HepG2 (cell line): ENCODE data around the gene OST4. TPM values are rescaled to one million over a fixed set of nuclear protein-coding genes. Genes with fewer than 3 reads are reported as not detected.

Experiments used
- HNRNPLL ChIP-seq: fragments of 200-400 bp; formaldehyde crosslinking; IDR thresholded peaks from 2 replicates; pipeline ENCODE4 v1.6.1; 2017; ENCODE audit warnings: mild to moderate bottlenecking, low read depth, low read length; ENCODE audit not compliant: poor library complexity, severe bottlenecking
- KMT2B ChIP-seq: IDR thresholded peaks from 2 replicates; pipeline ENCODE4 v1.6.1; 2016; ENCODE audit warnings: missing genetic modification reagents, missing compliant biosample characterization
- MEIS2 ChIP-seq: sonication (generic); formaldehyde crosslinking; IDR thresholded peaks from 2 replicates; pipeline ENCODE4 v1.9.0; 2021; ENCODE audit warnings: mild to moderate bottlenecking, missing genetic modification reagents
- NR2C2 ChIP-seq: sonication (generic); formaldehyde crosslinking; IDR thresholded peaks from 2 replicates; pipeline ENCODE4 v1.4.0; 2020; ENCODE audit warnings: missing genetic modification reagents, mild to moderate bottlenecking, moderate library complexity, borderline replicate concordance
- SRSF9 ChIP-seq: fragments of 200-400 bp; formaldehyde crosslinking; IDR thresholded peaks from 2 replicates; pipeline ENCODE4 v1.6.1; 2018; ENCODE audit warnings: borderline replicate concordance, mild to moderate bottlenecking, low read depth, low read length; ENCODE audit not compliant: insufficient read depth, poor library complexity, severe bottlenecking
- TBX3 ChIP-seq: fragments of 450-650 bp; IDR thresholded peaks from 2 replicates; pipeline ENCODE4 v1.6.1; 2017; ENCODE audit warnings: antibody characterized with exemption, mild to moderate bottlenecking, inconsistent platforms, borderline replicate concordance
- ZNF432 ChIP-seq: sonication (generic); formaldehyde crosslinking; IDR thresholded peaks from 2 replicates; pipeline ENCODE4 v1.5.0; 2020; ENCODE audit warnings: missing genetic modification reagents, mild to moderate bottlenecking, borderline replicate concordance
- ZNF446 ChIP-seq: sonication (generic); formaldehyde crosslinking; IDR thresholded peaks from 2 replicates; pipeline ENCODE4 v1.5.0; 2020; ENCODE audit warnings: mild to moderate bottlenecking, missing genetic modification reagents
- ZNF709 ChIP-seq: sonication (generic); formaldehyde crosslinking; IDR thresholded peaks from 2 replicates; pipeline ENCODE4 v1.5.0; 2020; ENCODE audit warnings: mild to moderate bottlenecking, missing genetic modification reagents
- ZNF724P ChIP-seq: sonication (generic); formaldehyde crosslinking; IDR thresholded peaks from 2 replicates; pipeline ENCODE4 v1.8.0; 2022; ENCODE audit warnings: missing genetic modification reagents, borderline replicate concordance
- ZNF766 ChIP-seq: sonication (generic); formaldehyde crosslinking; IDR thresholded peaks from 2 replicates; pipeline ENCODE4 v1.5.0; 2020; ENCODE audit warnings: missing genetic modification reagents, borderline replicate concordance
- ZNF777 ChIP-seq: sonication (generic); formaldehyde crosslinking; IDR thresholded peaks from 2 replicates; pipeline ENCODE4 v1.4.0; 2020; ENCODE audit warnings: missing genetic modification reagents
- polyA plus RNA-seq, 8 experiments: library from polyadenylated mRNA; depleted of rRNA in 3 of 8; stranded (reverse) in 7 of 8; unstranded in 1 of 8; fragments of >200 nt; fragmentation: Illumina TruSeq in 4 of 8; extraction: Trizol in 4 of 8; gene quantifications; 2 replicates each; pipeline versions ENCODE4 v1.2.1 to v1.2.3, GENCODE V29; 2011 to 2016; ENCODE audit warnings: low read depth in 4 of 8, missing spikeins in 1 of 8, mixed read lengths in 1 of 8; ENCODE audit not compliant: insufficient read depth in 1 of 8
- total RNA-seq, 5 experiments: library from RNA; depleted of rRNA; stranded (reverse); fragments of >200 nt; fragmentation: Illumina TruSeq; extraction: Trizol; gene quantifications; 2 replicates each; pipeline ENCODE4 v1.2.3, GENCODE V29; 2016; ENCODE audit warnings: low read depth in 1 of 5
- TF ChIP-seq, protein P1 (sequence below): sonication (generic); formaldehyde crosslinking; IDR thresholded peaks from 2 replicates; pipeline ENCODE4 v1.8.0; 2022; ENCODE audit warnings: missing genetic modification reagents, mild to moderate bottlenecking, moderate library complexity, borderline replicate concordance
- TF ChIP-seq, protein P2 (sequence below): sonication (generic); formaldehyde crosslinking; IDR thresholded peaks from 2 replicates; pipeline ENCODE4 v1.5.0; 2020; ENCODE audit warnings: mild to moderate bottlenecking, missing genetic modification reagents
- TF ChIP-seq, protein P3 (sequence below): sonication (generic); formaldehyde crosslinking; IDR thresholded peaks from 2 replicates; pipeline ENCODE4 v1.4.0; 2020; ENCODE audit warnings: mild to moderate bottlenecking, missing genetic modification reagents
- TF ChIP-seq, protein P4 (sequence below): sonication (generic); formaldehyde crosslinking; IDR thresholded peaks from 2 replicates; pipeline ENCODE4 v1.5.1; 2020; ENCODE audit warnings: missing genetic modification reagents, mild to moderate bottlenecking, borderline replicate concordance
- TF ChIP-seq, protein P5 (sequence below), 2 experiments: fragments of 450-650 bp in 1 of 2; sonication (generic) in 1 of 2; formaldehyde crosslinking; IDR thresholded peaks; 2 replicates each; pipeline versions ENCODE4 v1.5.0 to v1.8.0; 2020 to 2022; ENCODE audit warnings: mild to moderate bottlenecking in 1 of 2, missing genetic modification reagents in 1 of 2

Gene OST4
- total and polyA plus RNA-seq, 2 of the 13 experiments (the other 11 are each of a cell fraction or from before 2014, with no cell fraction given), result 498 to 584 TPM

DNA sequence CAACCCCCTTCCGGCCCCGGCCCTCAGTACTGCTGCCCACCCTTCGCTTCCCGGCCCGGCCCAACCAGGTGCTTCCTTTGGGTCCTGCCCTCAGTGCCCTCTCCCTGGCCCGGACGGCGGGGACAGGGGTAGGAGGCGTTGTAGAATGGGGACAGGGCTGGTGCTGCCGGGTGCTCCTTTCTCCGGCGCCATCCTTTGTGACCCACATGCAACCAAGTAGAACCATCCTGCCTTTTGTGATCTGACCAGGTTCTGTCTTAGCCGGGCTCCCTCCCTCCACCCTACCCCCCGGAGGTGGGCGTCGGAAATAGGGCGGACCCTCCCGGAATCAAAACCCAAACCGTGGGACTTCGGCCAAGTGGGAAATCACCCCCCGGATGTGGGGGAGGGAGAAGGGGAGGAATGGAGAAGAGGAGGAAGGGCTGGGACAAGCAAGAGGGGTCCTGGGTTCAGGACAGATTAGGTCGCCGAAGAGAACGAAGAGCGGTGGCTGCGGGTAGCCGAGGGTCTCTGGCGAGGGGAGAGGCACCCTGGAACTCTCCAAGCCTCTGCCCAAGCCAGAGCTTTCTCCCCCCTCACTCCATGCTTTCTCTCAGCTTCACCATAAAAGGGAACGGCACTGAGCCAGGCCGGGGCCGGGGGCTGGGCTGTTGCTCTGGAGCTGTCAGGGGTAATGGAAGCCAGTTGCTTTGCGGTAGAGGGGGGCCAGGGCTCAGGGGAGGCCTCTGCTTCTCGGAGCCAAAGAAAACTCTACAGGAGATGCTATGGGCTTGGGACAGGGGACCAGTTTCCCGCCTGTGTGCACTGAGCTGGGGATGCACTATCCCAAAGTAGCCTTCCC lies 756 bp upstream of the OST4 start (continued):
- TF ChIP-seq, protein P1, sequence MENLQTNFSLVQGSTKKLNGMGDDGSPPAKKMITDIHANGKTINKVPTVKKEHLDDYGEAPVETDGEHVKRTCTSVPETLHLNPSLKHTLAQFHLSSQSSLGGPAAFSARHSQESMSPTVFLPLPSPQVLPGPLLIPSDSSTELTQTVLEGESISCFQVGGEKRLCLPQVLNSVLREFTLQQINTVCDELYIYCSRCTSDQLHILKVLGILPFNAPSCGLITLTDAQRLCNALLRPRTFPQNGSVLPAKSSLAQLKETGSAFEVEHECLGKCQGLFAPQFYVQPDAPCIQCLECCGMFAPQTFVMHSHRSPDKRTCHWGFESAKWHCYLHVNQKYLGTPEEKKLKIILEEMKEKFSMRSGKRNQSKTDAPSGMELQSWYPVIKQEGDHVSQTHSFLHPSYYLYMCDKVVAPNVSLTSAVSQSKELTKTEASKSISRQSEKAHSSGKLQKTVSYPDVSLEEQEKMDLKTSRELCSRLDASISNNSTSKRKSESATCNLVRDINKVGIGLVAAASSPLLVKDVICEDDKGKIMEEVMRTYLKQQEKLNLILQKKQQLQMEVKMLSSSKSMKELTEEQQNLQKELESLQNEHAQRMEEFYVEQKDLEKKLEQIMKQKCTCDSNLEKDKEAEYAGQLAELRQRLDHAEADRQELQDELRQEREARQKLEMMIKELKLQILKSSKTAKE, result no peak; the same call in 1 of the 2 replicates
- no peak for TF ChIP-seq ZNF446 (CRISPR knock-in tag)
- TF ChIP-seq, protein P2, sequence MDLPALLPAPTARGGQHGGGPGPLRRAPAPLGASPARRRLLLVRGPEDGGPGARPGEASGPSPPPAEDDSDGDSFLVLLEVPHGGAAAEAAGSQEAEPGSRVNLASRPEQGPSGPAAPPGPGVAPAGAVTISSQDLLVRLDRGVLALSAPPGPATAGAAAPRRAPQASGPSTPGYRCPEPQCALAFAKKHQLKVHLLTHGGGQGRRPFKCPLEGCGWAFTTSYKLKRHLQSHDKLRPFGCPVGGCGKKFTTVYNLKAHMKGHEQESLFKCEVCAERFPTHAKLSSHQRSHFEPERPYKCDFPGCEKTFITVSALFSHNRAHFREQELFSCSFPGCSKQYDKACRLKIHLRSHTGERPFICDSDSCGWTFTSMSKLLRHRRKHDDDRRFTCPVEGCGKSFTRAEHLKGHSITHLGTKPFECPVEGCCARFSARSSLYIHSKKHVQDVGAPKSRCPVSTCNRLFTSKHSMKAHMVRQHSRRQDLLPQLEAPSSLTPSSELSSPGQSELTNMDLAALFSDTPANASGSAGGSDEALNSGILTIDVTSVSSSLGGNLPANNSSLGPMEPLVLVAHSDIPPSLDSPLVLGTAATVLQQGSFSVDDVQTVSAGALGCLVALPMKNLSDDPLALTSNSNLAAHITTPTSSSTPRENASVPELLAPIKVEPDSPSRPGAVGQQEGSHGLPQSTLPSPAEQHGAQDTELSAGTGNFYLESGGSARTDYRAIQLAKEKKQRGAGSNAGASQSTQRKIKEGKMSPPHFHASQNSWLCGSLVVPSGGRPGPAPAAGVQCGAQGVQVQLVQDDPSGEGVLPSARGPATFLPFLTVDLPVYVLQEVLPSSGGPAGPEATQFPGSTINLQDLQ (CRISPR knock-in tag), result no peak
- TF ChIP-seq ZNF709 (CRISPR knock-in tag), result no peak
- TF ChIP-seq KMT2B (CRISPR knock-in tag), result no peak; the same call in 1 of the 2 replicates
- 0 out of 2 replicates have a peak, but pooled peaks have one; percentile 10 for TF ChIP-seq MEIS2 (CRISPR knock-in tag)
- TF ChIP-seq NR2C2 (CRISPR knock-in tag), result no peak; the same call in 1 of the 2 replicates
- TF ChIP-seq, protein P3, sequence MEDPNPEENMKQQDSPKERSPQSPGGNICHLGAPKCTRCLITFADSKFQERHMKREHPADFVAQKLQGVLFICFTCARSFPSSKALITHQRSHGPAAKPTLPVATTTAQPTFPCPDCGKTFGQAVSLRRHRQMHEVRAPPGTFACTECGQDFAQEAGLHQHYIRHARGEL (CRISPR knock-in tag), result 0 out of 2 replicates have a peak, but pooled peaks have one; percentile 45
- no peak for TF ChIP-seq SRSF9
- TF ChIP-seq HNRNPLL, result no peak
- 0 out of 2 replicates have a peak, but pooled peaks have one; percentile 14 for TF ChIP-seq ZNF777 (CRISPR knock-in tag)
- TF ChIP-seq ZNF432 (CRISPR knock-in tag), result peak; percentile 58; the same call in 1 of the 2 replicates
- TF ChIP-seq, protein P4, sequence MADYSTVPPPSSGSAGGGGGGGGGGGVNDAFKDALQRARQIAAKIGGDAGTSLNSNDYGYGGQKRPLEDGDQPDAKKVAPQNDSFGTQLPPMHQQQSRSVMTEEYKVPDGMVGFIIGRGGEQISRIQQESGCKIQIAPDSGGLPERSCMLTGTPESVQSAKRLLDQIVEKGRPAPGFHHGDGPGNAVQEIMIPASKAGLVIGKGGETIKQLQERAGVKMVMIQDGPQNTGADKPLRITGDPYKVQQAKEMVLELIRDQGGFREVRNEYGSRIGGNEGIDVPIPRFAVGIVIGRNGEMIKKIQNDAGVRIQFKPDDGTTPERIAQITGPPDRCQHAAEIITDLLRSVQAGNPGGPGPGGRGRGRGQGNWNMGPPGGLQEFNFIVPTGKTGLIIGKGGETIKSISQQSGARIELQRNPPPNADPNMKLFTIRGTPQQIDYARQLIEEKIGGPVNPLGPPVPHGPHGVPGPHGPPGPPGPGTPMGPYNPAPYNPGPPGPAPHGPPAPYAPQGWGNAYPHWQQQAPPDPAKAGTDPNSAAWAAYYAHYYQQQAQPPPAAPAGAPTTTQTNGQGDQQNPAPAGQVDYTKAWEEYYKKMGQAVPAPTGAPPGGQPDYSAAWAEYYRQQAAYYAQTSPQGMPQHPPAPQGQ (CRISPR knock-in tag), result no peak
- TF ChIP-seq ZNF766, result 0 out of 2 replicates have a peak, but pooled peaks have one; percentile 15
- TF ChIP-seq, protein P5, sequence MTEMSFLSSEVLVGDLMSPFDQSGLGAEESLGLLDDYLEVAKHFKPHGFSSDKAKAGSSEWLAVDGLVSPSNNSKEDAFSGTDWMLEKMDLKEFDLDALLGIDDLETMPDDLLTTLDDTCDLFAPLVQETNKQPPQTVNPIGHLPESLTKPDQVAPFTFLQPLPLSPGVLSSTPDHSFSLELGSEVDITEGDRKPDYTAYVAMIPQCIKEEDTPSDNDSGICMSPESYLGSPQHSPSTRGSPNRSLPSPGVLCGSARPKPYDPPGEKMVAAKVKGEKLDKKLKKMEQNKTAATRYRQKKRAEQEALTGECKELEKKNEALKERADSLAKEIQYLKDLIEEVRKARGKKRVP (CRISPR knock-in tag; IDR thresholded peaks at IDR 0.05), result no peak
- TF ChIP-seq ZNF724P (CRISPR knock-in tag), result no peak
- TF ChIP-seq TBX3, result no peak
